Mammary epithelial cell (primary cell): ENCODE results near the gene DIP2A.

Experiments
- CTCF ChIP-seq, 2 donors: IDR thresholded peaks in 1 of 2; conservative IDR thresholded peaks in 1 of 2; 2 replicates each; pipeline ENCODE4 v1.5.1; 2011 to 2012; ENCODE audit warnings: inconsistent platforms in 2 of 2, low read length in 2 of 2, mild to moderate bottlenecking in 2 of 2, control low read depth in 1 of 2, low read depth in 1 of 2; ENCODE audit not compliant: insufficient read depth in 1 of 2; ENCODE audit errors: extremely low read depth in 1 of 2
- EZH2 ChIP-seq: IDR thresholded peaks from 2 replicates; pipeline ENCODE4 v1.6.1; 2012; ENCODE audit warnings: low read length, inconsistent platforms, borderline replicate concordance

GRCh38 chr21:46538851-46539666, 80.4 kb downstream of the DIP2A start:
- TF ChIP-seq CTCF (conservative IDR thresholded peaks at IDR 0.05 in 1 of 2, IDR thresholded peaks at IDR 0.05 in 1 of 2; ENCODE audit: extremely low read depth in 1 of 2, insufficient read depth in 1 of 2, low read depth in 1 of 2, low read length in 2 of 2): no peak
- TF ChIP-seq EZH2: no peak
